ENCODE measurements around the gene MARCHF9.
A peak's percentile ranks its signal among the peaks of the same experiment; 100 is the strongest.

MARCHF9 gene

DNA sequence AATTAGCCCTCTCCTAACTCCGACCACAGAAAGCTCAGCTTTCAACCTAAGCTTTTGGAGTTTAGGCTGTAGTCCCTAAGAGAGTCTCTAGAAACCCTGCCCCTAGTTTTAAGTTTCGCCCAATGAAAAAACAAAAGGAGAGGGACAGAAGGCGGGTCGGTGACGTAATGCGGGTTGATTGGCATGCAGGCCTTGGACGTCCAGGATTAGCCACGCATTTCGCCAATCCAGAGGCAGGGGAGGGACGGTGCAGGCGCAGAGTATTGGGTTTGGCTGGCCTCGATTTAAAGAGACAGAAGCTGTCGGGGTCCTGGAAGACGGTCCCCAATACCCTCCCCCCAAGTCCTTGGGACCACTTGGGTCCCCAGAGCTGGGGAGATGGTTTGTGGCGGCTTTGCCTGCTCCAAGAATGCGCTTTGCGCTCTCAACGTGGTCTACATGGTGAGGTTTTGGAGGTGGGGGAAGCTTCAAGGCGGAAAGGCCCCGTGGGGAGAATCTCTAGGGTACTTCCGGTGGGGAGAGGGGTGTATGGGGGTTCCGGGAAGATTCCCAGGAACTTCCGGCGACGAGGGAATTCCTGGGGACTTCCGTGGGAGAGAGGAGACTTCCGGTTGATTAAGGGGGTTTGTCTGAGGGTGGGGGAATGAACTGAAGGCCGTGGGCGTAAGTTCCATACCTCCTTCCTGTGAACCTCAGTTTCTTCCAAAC lies 10.0 kb upstream of the MARCHF9 start, which contains the start of gene TSPAN31:
Gene TSPAN31, plus strand, starts transcription at position 263 of the 708 bp plus-strand sequence. Its CDS starts 116 bp downstream, at position 379.
- Histone ChIP-seq H3K4me3 (ENCODE audit: low read depth, low read length) (peak within 1 kb of the TSS; percentile 96), H3K36me3 (peaks cover 35% of the 10 kb centered on the region), H3K4me1 (peaks cover 3% of the 10 kb centered on the region; the same call in 1 of the 2 replicates), H3K9me3 (no peaks in the 10 kb centered on the region), H3K27me3 (peaks cover 10% of the 10 kb centered on the region)
- TF ChIP-seq, protein P1, sequence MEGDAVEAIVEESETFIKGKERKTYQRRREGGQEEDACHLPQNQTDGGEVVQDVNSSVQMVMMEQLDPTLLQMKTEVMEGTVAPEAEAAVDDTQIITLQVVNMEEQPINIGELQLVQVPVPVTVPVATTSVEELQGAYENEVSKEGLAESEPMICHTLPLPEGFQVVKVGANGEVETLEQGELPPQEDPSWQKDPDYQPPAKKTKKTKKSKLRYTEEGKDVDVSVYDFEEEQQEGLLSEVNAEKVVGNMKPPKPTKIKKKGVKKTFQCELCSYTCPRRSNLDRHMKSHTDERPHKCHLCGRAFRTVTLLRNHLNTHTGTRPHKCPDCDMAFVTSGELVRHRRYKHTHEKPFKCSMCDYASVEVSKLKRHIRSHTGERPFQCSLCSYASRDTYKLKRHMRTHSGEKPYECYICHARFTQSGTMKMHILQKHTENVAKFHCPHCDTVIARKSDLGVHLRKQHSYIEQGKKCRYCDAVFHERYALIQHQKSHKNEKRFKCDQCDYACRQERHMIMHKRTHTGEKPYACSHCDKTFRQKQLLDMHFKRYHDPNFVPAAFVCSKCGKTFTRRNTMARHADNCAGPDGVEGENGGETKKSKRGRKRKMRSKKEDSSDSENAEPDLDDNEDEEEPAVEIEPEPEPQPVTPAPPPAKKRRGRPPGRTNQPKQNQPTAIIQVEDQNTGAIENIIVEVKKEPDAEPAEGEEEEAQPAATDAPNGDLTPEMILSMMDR (IDR thresholded peaks at IDR 0.05; ENCODE audit: low read depth, low read length) = no peak
- peak; percentile 96 for DNase-seq

DNA sequence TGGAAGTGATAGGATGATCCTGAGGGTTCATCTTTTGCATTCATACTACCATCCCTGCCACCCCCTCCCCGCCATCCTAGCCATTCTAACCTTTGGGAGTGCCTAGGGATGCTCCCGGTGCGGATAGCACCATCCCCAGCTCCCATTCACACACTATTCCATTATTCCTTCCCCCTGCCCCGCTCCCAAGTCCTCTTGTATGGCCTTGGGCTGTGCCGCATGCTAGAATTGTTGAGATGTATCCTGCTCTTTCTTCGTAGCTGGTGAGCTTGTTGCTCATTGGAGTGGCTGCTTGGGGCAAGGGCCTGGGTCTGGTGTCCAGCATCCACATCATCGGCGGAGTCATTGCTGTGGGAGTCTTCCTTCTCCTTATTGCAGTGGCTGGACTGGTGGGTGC lies 9.4 kb upstream of the MARCHF9 start:
- peaks cover 39% of the 10 kb centered on the region for H3K36me3 ChIP-seq
- TF ChIP-seq, protein P1 (IDR thresholded peaks at IDR 0.05; ENCODE audit: low read depth, low read length) = no peak
- DNase-seq = no peak

DNA sequence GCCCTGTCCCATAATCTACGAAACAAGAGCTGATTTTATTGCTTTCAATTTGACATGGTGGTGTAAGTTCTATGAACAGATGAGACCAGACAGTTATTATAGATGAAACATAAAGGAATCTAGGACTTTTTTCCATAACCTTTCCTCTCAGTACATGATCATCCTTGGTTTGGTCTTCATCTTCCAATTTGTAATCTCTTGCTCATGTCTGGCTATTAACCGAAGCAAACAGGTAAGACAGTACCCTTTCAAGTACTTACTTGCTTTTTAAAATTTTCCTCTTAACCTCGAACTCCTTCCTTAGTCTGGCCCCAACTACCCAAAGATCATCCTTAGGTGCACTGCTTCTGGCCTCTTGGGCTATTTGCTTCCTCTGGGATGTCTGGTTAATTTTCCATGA lies 8.9 kb upstream of the MARCHF9 start:
- Histone ChIP-seq H3K9me3 (no peaks in the 10 kb centered on the region), H3K4me3 (ENCODE audit: low read depth, low read length) (peak overlapping the region; percentile 96), H3K36me3 (peaks cover 44% of the 10 kb centered on the region), H3K27me3 (peaks cover 1% of the 10 kb centered on the region; the same call in 1 of the 2 replicates), H3K4me1 (peaks cover 3% of the 10 kb centered on the region; the same call in 1 of the 2 replicates)
- TF ChIP-seq, protein P1 (IDR thresholded peaks at IDR 0.05; ENCODE audit: low read depth, low read length) = no peak
- DNase-seq = no peak

More for the DNA sequence above, 9.4 kb upstream of the MARCHF9 start:
- Histone ChIP-seq H3K27me3 (peaks cover 6% of the 10 kb centered on the region; the same call in 1 of the 2 replicates), H3K4me1 (peaks cover 3% of the 10 kb centered on the region; the same call in 1 of the 2 replicates), H3K4me3 (ENCODE audit: low read depth, low read length) (peak overlapping the region; percentile 96), H3K9me3 (no peaks in the 10 kb centered on the region)

DNA sequence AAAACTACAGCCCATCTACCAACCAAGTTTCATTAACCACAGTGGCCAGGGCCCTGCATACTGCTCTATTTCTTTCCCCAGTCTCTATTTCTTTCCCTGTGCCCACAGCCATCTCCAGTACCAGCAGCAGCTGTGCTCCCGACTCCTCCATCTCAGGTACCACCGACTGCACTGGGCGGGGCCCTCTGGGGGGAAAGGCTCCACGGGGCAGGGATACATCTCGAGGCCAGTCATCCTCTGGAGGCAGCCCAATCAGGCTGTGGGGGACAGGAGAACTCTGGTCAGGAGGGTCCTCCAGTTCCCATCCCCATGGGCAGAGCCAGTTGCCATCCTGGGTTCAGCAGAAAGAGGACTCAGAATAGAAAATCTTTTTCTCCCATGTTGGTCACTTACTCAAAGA lies 5.8 kb upstream of the MARCHF9 start:
- H3K36me3 ChIP-seq = peaks cover 48% of the 10 kb centered on the region
- H3K4me3 ChIP-seq (ENCODE audit: low read depth, low read length) = no peak overlapping the region

DNA sequence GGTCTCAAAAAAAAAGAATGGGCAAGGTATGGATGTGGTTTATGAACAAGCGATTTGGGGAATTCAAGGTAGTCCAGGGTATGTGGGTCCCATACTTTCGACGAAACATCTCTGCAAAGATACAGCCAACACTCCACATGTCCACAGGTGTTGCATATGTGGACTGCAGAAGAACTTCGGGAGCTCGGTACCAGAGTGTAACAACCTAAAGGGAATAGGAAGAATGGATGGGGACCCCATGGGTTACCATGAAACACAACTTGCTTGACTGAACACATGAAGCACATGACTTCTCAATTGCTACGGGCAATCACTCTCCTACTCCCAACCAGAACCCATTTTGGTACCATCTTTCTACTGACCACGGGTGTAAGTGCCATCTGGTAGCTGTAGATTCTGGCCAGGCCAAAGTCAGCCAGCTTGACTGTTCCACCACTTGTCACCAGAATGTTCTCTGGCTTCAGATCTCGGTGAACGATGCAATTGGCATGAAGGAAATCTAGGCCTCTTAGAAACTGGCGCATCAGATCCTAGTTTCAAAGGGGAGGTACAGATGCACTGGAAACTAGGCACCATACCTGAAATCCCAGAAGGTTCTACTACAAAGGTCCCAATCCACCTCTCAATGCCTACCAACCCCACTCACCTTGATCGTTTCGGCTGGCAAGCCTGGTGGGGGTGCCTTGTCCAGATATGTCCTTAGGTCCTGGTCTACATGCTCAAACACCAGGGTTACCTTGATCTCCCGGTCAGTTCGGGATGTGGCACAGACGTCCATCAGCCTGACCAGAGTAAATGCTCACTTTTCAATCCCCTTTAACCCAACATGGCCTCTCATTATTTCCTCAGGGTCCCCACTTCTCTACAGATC lies 4.1 kb upstream of the MARCHF9 start:
- no peak for DNase-seq
- Histone ChIP-seq H3K27me3 (peaks cover 3% of the 10 kb centered on the region), H3K36me3 (peaks cover 48% of the 10 kb centered on the region), H3K4me3 (ENCODE audit: low read depth, low read length) (peak overlapping the region; percentile 92), H3K9me3 (no peaks in the 10 kb centered on the region), H3K4me1 (peaks cover 4% of the 10 kb centered on the region; the same call in 1 of the 2 replicates)
- TF ChIP-seq, protein P1 (IDR thresholded peaks at IDR 0.05; ENCODE audit: low read depth, low read length) = no peak

More for the DNA sequence above, 5.8 kb upstream of the MARCHF9 start:
- Histone ChIP-seq H3K4me1 (peaks cover 7% of the 10 kb centered on the region), H3K9me3 (no peaks in the 10 kb centered on the region), H3K27me3 (no peaks in the 10 kb centered on the region)
- no peak for DNase-seq
- TF ChIP-seq, protein P1 (IDR thresholded peaks at IDR 0.05; ENCODE audit: low read depth, low read length) = no peak

Measured in BE2C (cell line).